ENCODE results near the gene GMCL1. TPM values are rescaled to one million over a fixed set of nuclear protein-coding genes. Genes with fewer than 3 reads are reported as not detected.
"Not testable (repeated sequence)": the region's sequence is repeated elsewhere in the genome, so short reads cannot be mapped to it uniquely, and the experiment has no call there.

GMCL1 gene
- total RNA-seq, 1 donor from 2014 or later = 22.7 TPM

DNA sequence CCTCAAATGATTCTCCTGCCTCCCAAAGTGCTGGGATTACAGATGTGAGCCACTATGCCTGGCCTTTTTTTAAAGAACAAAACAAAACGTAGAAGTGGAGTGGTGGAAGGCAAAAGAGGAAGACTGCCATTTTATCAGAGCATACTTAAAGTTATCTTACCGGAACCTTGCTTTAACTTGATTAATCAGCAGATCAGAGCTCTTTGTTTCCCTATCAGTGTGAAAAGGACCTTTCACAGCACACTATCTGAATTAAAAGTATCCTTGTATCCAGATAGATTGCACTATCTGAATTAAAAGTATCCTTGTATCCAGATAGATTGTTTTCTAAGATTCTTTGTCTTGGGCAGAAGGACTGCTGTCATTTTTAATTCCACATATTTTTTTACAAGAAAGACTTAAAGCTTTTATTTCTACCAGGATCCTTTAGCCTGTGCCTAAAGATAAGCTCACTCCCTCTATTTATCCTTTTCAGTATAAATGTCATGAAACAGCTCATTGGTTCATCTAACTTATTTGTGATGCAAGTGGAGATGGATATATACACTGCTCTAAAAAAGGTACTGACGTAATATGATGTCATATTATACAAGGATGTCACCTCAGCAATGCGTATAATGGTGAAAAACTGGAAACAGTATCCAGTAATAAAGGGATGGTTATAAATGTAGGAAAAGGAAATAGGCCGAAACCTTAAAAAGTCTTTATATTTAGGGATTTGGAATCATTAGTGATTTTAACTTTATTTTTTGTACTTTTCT, 17.8 kb downstream of the GMCL1 start:
- no peak for DNase-seq (ENCODE audit: low read depth)

DNA sequence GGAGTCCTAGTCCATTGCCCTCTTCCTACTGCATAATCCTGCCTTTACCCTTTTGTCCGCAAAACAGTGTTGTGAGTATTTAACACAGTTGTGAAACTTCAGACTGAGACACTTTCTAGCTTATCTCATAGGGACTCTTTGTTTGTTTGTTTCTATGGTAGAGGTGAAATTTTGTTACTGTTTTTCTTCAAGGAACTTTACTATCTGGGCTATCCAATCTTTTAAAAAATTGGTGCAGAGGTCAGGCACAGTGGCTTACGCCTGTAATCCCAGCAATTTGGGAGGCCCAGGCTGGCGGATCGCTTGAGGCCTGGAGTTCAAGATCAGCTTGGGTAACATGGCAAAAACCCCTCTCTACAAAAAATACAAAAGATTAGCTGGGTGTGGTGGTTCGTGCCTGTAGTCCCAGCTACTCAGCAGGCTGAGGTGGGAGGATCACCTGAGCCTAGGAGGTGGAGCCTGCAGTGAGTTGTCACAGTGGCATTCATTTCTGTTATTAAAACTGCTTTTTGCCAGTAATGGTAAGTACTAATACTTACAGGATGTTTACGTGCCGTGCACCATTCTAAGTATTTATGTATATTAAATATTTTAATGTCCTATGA, 18.8 kb downstream of the GMCL1 start:
- no peak for DNase-seq (ENCODE audit: low read depth)

DNA sequence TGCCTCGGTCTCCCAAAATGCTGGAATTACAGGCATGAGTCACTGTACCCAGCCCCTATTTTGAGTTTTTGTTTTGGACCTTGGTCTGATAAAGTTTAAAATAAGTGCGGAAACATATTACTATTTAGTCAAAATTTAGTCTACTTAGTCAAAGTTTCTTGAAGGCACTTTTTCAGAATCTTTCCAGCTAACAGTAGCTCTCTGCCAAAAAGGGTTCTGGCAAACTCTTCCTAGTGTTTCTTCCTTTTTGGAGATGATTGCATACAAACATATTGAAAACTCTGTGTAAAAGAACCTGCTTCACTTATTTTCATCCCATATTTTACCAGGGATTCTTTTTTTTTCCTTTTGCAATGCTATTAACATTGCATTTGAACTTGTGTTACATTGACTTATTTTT, 28.8 kb downstream of the GMCL1 start:
- no peak for DNase-seq (ENCODE audit: low read depth)

DNA sequence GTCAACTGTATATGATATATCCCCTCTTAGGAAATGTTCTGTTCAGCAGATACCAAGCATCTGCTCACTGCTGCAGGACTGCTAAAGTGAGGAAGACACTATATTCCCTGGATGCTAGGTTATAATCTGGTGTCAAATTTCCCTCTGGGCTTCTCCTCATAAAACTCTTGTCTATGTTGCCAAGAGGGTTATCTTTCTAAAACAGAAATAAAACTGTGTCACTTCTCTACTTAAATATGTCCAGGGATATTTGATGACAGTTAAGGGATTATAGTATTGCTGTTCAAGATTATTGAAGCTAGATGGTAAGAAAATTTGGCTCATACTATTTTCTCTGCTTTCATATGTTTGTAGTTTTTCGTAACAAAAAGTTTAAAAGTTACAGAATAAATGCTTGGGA, 33.8 kb downstream of the GMCL1 start:
- DNase-seq (ENCODE audit: low read depth) = no peak

DNA sequence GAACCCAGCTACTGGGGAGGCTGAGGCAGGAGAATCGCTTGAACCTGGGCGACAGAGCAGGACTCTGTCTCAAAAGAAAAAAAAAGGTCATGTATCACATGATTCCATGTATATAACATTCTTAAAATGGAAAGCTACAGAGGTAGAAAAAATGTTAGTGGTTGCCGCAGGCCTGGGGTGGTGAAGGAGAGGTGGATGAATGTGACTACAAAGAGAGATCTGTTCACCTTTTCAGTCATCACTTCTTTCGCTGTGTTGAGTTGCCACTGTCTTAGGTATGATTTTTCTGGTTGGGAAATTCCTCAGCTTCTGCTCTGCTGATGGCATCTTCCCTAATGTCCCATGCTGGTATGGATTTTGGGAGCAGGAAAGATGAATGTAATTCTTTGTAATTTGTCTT, 59.0 kb downstream of the GMCL1 start:
- DNase-seq (ENCODE audit: low read depth) = no peak

DNA sequence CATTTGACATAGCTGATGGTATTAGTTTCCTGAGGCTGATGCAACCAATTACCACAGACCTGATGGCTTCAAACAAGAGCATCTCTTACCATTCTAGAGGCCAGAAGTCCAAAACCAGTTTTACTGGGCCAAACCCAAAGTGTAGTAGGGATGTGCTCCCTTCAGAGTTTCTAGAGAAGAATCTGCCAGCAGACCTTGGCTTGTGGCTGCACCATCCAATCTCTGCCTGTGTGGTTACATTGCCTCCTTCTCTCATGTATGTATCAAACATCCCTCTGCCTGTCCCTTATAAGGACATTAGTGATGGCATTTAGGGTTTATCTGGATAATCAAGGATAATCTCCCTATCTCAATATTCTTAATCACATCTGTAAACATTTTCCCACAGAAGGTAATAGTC, 59.8 kb downstream of the GMCL1 start:
- DNase-seq (ENCODE audit: low read depth) = no peak

DNA sequence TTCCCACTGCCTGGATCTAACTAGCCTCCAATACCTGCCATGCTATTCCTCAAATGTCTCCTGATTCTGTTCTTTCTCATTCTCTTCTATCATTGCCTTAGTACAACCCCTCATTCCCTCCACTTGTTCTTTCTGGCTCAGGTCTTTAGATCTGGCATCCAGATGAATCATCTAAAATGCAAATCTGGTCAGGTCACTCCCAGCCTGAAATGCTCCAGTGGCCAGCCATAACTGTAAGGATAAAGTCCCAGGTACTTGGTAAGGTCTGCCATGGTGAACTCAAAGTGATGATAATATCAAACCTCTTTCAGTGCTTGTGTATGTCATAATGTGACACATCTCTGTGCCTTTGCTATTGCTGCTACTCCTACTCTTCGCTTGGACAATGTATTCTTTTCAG, 61.4 kb downstream of the GMCL1 start:
- DNase-seq (ENCODE audit: low read depth) = peak; percentile 72

DNA sequence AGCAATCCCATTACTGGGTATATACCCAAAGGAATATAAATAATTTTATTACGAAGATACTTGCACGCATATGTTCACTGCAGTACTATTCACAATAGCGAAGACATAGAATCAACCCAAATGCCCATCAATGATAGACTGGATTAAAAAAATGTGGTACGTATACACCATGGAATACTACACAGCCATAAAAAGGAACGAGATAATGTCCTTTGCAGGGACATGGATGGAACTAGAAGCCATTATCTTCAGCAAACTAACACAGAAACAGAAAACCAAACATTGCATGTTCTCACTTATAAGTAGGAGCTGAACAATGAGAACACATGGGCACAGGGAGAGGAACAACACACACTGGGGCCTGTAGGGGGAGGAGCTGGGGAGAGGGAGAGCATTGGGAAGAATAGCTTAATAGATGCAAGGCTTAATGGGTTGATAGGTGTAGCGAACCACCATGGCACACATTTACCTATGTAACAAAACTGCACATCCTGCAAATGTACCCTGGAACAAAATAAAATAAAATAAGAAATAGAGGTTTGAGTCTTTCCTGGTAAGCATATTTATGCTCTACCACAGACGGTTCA, 63.5 kb downstream of the GMCL1 start:
- DNase-seq (ENCODE audit: low read depth) = not testable (repeated sequence)

DNA sequence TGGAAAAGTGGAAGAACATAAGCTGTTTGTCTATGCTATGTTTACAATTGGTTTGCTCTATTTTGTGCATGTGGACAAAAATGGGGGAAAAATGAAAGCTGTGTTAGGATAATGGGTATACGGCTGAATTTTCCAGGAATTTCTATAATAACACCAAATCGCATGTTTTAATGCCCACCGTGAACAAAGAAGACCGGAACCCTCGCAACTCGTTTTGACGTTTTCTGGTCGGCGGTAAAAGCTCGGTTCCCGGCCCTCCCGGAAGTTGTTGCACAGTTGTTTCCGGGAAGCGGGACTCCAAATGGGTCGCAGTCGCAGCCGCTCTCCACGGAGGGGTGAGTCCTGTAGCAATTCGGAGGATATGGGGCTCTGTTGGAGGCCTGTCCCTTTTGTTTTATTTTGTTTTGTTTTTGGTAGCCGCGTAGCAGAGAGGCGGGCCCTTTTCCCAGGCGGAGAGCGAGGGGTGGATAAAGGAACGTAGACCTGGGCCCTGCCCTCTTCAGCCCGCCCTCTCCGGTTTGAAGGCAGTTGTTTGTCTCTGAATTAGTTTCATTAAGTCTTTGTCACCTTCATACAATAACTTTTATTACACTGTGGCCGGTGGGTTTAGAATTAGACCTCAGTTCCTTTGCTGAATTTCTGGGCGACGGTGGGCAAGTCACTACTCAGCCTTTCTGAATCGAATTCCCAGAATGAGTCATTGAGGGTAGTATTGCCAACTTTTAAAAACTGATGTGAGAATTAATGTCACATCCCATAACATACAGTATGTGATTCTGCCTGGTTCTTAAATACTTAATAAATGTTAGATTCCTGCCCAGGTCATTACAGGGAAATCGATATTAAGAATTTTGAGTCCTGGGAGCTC, 64.5 kb downstream of the GMCL1 start, which contains the start of gene SNRNP27:
TSS of gene SNRNP27 (plus strand) at position 273 of the 868 bp plus-strand sequence. CDS start at position 302, 29 bp downstream.
- peak; percentile 62 for DNase-seq (ENCODE audit: low read depth)

DNA sequence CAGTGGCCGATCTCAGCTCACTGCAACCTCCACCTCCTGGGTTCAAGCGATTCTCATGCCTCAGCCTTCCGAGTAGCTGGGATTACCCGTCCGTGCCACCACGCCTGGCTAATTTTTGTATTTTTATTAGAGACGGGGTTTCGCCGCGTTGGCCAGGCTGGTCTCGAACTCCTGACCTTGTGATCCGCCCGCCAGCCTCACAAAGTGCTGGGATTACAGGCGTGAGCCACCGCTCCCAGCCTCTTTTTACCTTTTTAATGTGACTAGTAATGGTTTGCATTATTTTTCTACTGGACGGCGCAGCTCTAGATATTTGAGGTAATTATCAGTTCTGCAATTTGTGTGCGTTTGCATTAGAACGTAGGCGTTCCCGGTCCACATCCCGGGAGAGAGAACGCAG, 65.3 kb downstream of the GMCL1 start:
- not testable (repeated sequence) for DNase-seq (ENCODE audit: low read depth)

DNA sequence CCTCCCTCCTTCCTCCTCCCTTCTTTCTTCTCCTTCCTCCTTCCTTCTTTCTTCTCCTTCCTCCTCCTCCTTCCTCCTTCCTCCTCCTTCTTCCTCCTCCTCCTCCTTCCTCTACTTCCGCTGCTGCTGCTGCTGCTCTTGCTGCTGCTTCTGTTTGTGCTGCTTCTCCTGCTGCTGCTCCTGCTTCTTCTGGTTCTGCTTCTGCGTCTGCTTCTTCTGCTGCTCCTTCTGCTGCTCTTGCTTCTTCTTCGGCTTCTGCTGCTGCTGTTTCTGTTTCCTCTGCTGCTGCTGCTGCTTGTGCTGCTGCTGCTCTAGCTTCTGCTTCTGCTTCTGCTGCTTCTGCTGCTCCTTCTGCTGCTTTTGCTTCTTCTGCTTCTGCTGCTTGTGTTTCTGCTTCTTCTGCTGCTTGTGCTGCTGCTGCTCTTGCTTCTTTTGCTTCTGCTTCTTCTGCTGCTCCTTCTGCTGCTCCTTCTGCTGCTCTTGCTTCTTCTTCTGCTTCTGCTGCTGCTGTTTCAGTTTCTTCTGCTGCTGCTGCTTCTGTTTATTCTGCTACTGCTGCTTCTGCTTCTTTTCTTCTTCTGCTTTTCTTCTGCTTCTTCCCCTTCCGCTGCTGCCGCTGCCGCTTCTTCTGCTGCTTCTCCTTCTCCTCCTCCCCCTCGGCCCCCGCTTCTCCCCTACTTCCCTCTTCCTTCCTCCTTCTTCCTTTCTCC, 72.9 kb downstream of the GMCL1 start:
- no peak for DNase-seq (ENCODE audit: low read depth)

DNA sequence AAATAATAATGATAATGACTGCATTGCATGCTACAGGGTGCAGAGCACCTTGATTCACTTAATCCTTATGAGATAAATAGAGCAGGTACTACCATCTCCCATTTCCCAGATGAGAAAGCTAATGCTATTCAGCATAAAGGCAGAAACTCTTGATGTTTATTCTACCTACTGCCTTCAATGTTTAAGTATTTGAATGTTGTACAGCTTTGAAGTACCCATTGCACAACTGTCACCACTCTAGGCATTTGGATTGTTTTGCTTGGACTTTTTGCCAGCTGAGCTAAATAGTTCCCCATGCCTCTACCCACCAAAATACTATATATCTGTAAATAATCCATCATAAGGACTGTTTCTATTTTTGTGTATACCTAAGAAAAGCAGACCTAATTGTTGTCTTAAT, 77.8 kb downstream of the GMCL1 start:
- no peak for DNase-seq (ENCODE audit: low read depth)

DNA sequence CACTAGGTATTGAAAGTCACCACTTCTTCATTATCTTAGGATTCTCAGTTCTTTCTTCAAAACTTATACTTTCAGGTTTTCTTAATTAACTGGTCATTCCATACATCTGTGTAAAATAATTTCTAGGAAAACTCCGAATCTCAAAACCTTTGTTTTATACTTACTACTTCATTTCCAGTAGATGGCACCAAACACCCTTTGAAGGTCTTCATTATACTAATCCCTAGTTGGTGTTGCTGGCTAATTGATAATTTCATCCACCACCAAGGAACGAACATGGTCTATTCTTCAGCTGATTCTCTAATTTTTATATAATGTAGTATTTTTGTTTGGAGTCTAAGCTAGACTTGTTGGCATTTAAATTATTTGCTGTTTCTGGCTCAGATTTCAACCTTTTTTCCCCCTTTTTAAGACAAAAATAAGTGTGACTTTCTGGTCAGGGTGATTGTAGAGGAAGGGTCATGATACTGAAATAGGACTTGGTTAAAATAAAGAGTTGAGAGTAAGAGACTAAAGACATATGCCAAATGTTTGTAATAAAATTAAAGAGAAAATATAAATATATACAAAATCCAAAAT, 82.6 kb downstream of the GMCL1 start:
- DNase-seq (ENCODE audit: low read depth) = peak; percentile 70

DNA sequence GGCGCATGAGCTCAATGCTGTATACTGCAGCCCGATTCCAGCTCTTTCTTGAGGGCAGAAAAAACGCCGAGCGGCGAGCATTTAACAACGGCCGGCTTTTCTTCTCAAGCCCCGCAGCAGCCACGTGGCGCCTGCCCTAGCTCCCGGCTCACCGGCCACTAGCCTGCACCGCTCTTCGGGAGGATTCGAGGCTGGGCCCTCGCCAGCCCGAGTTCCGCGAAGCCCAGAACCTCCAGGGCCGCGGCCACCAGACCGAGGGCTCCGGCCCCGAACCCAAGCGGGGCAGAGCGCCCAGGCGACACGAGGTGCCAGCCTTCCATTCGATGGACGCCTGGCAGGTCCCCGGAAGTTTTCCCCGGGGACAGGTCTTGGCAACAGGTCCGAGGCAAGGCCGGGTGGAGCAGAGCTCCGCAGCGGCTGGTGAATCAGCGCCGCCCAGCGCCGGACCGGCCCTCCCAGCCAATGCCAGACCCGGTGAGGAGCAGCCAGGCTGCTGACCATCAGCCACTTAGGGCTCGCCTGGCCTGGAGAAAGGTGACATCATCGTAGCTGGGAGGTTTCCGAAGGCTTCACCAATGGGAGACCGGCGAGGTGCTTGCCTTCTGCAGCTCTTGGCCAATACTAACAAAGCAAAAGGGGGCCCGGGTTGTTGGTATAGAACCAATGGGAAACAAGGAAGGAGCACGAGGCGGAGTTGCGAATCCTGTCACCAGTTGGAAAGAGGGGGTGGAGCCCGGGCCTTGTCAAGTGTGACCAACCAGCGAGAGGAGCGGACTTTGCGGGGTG, 84.9 kb downstream of the GMCL1 start:
- peak; percentile 100 for DNase-seq (ENCODE audit: low read depth)

DNA sequence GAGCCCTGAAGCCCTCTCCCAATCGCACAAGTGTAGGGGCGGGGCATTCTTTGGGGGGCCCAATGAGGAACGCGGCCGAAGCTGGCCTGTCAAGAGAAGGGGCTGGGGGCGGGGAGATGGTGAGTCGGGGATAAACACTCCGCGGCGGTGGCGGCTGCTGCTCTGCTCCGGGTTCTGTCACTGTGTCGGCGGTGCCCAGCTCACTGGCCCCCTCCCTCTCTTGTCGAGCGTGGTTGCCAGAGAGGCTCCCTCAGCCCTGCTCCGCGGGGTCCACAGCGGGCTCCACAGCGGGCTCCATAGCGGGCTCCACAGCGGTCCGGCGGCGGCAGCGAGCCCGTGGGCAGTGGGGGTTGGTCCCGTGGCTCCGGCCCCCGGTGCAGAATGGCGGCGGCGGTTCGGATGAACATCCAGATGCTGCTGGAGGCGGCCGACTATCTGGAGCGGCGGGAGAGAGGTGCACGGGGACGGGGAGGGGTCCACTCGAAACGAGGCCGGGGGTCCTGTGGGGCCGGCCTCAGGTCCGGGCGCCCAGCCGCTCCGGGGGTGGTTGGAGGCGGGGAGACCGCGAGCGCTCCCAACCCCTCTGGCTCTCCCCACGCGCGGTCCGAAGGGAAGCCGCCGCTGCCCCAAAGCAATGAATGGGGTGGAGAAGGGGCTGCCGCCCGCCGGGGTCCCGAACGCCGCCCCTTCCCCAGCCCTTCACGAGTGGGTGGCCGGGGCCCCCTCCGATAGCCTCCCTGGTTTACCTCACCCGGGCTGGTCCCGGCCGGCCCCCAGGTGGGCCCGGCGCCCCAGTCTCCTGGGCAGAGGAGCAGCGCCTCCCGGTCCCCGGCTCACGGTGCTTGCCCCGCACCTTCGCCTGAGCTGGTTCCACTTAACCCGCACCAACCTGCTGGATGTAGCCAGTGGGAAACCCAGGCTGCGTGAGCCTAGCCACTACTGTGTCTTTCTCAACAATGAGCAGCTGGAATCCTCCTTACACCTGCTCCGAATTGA, 85.8 kb downstream of the GMCL1 start, which contains the start of gene MXD1:
TSS of gene MXD1 (plus strand) at position 160 of the 996 bp plus-strand sequence. CDS start at position 382, 222 bp downstream.
- no peak for DNase-seq (ENCODE audit: low read depth)

DNA sequence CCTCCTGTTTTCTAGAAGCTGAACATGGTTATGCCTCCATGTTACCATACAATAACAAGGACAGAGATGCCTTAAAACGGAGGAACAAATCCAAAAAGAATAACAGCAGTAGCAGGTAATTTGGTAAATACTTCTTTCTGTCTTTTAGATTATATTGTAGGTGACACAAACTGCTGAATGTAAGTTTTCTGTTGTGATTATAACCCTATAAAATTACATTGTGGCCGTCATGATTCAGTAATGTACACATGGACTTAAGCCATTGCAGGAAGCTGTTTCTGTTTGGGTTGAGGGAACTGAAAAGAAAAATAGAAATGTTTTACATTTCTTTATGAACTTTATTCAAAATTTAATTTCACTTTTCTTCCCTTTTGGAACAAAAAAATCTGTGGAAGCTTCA, 86.6 kb downstream of the GMCL1 start:
- no peak for DNase-seq (ENCODE audit: low read depth)

DNA sequence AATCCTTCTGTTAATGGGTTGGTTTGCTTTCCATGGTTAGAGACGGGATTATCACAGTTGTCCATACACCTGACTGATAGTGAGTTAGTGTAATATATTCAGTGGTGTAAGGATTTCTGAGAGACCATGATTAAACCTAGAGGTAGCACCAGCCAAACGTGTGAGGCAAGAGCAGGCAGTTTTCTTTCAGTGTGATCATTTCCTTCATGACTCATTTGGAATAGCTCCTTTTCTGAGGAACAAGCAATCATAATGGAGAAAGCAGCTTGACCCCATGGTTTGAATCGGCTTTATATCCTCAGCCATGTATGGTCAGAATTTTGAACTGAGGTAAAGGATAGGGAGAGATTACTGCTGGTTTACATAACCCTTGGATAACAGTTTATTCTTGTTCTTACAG, 88.4 kb downstream of the GMCL1 start:
- DNase-seq (ENCODE audit: low read depth) = peak; percentile 90

DNA sequence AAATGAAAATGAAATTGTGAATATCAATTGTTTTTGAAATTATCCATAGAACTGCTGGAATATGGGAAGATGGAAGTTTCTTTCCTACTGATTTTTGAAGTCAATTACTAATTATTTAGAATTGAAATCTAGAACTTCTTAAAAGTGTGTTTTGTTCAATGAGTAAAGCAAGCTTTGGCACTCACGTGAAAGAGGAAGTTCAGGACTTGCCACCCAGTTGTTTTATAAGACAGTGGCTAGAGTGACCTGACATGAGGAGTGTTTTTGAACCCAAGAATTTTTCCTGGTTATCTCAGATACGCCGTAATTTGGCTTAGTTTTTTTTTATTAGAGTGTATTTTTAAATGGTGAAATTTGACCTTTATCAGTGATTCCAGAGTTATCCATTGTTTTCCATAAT, 88.9 kb downstream of the GMCL1 start:
- no peak for DNase-seq (ENCODE audit: low read depth)

DNA sequence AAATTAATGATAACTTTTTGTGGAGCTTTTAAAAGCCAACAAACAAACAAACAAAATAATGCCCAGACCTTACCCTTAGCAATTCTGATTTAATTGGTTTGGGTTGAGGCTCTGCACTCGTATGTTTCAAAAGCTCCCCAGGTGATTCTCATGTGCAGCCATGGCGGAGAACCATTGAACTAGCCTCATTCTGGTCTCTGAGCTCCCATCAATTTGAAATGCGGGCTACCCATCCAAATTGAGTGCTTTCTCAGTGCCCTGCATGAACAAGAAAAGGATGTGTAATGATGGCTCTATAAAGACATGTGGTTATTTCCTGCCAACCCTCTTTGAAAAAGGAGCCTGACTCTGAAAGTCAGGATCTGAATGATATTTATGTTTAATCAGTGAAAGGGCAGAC, 93.7 kb downstream of the GMCL1 start:
- no peak for DNase-seq (ENCODE audit: low read depth)

Data from renal cortical epithelial cell (primary cell).